HAP-1 (cell line): Measurements from ENCODE around the gene GJA3.

Experiments used
- DNase-seq, 2 experiments: peaks; one replicate each; pipeline ENCODE4 v3.0.0-alpha.2; 2016 to 2020; ENCODE audit warnings: low spot score in 2 of 2
- H3K27me3 ChIP-seq: fragments of 250-450 bp; sonication (Bioruptor Pico); 2 replicates; pipeline ENCODE4 v1.5.1; 2020; ENCODE audit warnings: low read depth, mild to moderate bottlenecking, moderate library complexity
- H3K36me3 ChIP-seq: fragments of 250-450 bp; sonication (Bioruptor Pico); replicated peaks from 2 replicates; pipeline ENCODE4 v1.5.1; 2020; ENCODE audit warnings: mild to moderate bottlenecking
- H3K4me1 ChIP-seq: fragments of 250-450 bp; sonication (Bioruptor Pico); 2 replicates; pipeline ENCODE4 v1.5.1; 2020; ENCODE audit warnings: mild to moderate bottlenecking
- H3K4me3 ChIP-seq: fragments of 250-450 bp; sonication (Bioruptor Pico); 2 replicates; pipeline ENCODE4 v1.5.1; 2020; ENCODE audit warnings: mild to moderate bottlenecking, moderate library complexity
- H3K9me3 ChIP-seq: fragments of 250-450 bp; sonication (Bioruptor Pico); 2 replicates; pipeline ENCODE4 v1.5.1; 2020; ENCODE audit warnings: mild to moderate bottlenecking, moderate library complexity
- in situ Hi-C: fragments of 300-500 bp; cut with MboI; formaldehyde crosslinking; loops from 3 replicates; pipeline ENCODE4 v1.14.3; 2020; ENCODE audit warnings: low sequenced_read_pairs, inconsistent platforms, mixed read lengths

Gene GJA3

GRCh38 chr13:20101467-20102316 lies 59.2 kb downstream of the GJA3 start:
- H3K4me3 ChIP-seq, result no peak overlapping the region
- no peak for DNase-seq

DNA sequence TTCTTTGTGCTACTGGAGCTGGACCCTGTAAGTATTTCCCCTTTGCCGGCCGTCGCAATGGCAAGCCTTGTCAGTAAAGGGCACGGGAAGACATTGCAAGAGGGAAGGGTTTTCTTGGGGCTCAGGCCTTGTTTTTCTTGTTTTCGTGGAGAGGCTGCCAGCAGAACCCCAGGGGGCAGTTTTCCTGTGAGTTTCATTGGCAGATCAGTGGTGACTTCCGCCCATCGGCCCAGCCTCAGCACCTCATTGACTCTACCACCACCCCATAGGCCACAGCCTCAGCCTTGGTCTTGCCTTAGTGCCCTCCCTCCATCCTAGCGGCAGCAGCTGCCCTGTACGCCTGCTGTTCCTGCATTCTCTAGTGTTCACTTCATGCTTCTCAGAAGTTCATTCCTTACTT lies 61.5 kb downstream of the GJA3 start:
- in situ Hi-C loops, result no loop called here
- Histone ChIP-seq H3K4me1 (no peaks in the 10 kb centered on the region), H3K4me3 (no peak overlapping the region), H3K36me3 (no peaks in the 10 kb centered on the region), H3K9me3 (no peaks in the 10 kb centered on the region), H3K27me3 (no peaks in the 10 kb centered on the region)
- DNase-seq, result no peak

More at GRCh38 chr13:20101467-20102316, 59.2 kb downstream of the GJA3 start:
- Histone ChIP-seq H3K4me1 (peaks cover 4% of the 10 kb centered on the region), H3K27me3 (no peaks in the 10 kb centered on the region), H3K36me3 (no peaks in the 10 kb centered on the region), H3K9me3 (no peaks in the 10 kb centered on the region)
- in situ Hi-C loops, result no loop called here

DNA sequence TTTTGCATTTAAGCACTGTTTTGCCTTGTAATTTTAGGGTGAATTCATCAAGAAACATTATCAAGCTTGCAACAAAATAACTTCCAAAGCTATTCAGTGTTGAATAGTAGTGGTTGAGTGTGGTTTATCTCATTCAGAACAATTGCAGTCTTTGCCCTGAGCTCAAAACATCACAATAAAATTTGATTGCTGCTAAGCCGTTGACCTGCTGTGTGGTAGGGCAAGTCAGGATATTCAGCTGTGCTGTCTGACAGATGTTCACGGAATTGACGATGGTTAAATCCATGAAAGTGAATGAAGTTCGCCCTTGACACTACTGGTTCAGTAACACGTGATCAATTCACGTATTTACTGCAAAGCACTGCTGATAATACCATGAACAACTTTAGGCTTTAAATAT lies 66.9 kb downstream of the GJA3 start:
- DNase-seq, result no peak
- H3K4me3 ChIP-seq, result no peak overlapping the region
- in situ Hi-C loops, result no loop called here
- no peaks in the 10 kb centered on the region for H3K27me3 ChIP-seq
- no peaks in the 10 kb centered on the region for H3K9me3 ChIP-seq
- no peaks in the 10 kb centered on the region for H3K4me1 ChIP-seq
- no peaks in the 10 kb centered on the region for H3K36me3 ChIP-seq

- H3K36me3 ChIP-seq, result peaks cover 4% of the 10 kb centered on the region; the same call in 1 of the 2 replicates
- DNase-seq, result no peak
- in situ Hi-C loops, result no loop called here
Measured at GRCh38 chr13:20090349-20090748, 70.5 kb downstream of the GJA3 start.

More at GRCh38 chr13:20090349-20090748, 70.5 kb downstream of the GJA3 start:
- Histone ChIP-seq H3K4me3 (no peak overlapping the region), H3K9me3 (no peaks in the 10 kb centered on the region), H3K4me1 (no peaks in the 10 kb centered on the region), H3K27me3 (no peaks in the 10 kb centered on the region)
